Measurements from ENCODE around the gene SIKE1. TPM values are rescaled to one million over a fixed set of nuclear protein-coding genes. Genes with fewer than 3 reads are reported as not detected.
"Not testable (repeated sequence)": the region's sequence is repeated elsewhere in the genome, so short reads cannot be mapped to it uniquely, and the experiment has no call there.

SIKE1 gene
- 81.9 and 94.1 TPM in 2 replicates for total RNA-seq (ENCODE audit: low replicate concordance)

DNA sequence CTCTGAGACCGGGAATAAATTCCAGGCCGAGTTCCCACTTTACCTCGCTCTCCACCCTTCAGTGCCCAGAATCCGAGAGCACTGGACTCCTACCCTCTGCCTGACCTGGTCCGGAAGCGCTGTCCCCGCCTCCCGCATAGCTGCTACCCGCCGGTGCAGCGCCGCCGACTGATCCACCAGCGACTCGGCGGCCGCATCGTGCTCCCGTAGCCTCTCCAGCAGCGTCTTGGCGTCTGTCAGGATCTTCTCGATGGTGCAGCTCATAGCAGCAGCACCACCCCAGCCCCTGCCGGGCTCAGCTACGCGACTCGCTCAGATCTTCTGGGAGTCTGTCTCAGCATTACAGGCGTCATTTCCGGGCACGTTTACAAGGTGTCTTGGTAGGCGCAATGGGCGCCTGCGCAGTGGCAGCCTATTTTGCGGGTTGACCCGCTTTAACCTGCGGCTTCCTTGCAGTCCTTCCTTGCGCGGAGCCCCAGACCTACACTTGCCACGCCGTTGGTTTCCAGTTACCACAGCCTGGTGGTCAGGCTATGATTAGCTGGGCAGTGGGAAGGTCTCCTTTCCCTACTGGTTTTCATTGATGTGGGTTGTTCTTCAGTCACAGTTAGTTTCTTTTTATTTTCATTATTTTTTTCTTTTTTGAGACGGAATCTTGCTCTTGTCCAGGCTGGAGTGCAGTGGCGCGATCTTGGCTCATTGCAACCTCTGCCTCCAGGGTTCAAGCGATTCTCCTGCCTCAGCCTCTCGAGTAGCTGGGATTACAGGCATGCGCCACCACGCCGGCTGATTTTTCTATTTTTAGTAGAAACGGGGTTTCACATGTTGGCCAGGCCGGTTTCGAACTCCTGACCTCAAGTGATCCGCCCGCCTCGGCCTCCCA, at the start of gene SIKE1:
Gene SIKE1, minus strand, starts transcription at position 342 of the 883 bp plus-strand sequence. Its CDS starts 78 bp downstream, at position 264.
- Histone ChIP-seq H3F3A (ENCODE audit: low read depth) (peaks cover 10% of the 10 kb centered on the region), H3K4me2 (peak within 1 kb of the TSS; percentile 85), H3K9ac (peak within 1 kb of the TSS; percentile 79), H3K27me3 (peaks cover 33% of the 10 kb centered on the region), H4K20me1 (ENCODE audit: low read depth) (no peaks in the 10 kb centered on the region), H3K36me3 (peaks cover 8% of the 10 kb centered on the region), H3K79me2 (ENCODE audit: low read depth) (peaks cover 23% of the 10 kb centered on the region), H3K9me3 (ENCODE audit: low read depth) (no peaks in the 10 kb centered on the region), H3K4me1 (peaks cover 4% of the 10 kb centered on the region), H2AFZ (replicated peaks) (peak within 1 kb of the TSS; percentile 71), H3K27ac (peak within 1 kb of the TSS; percentile 84), H3K4me3 (peak within 1 kb of the TSS; percentile 85)
- Mint-ChIP-seq H3K36me3 (peaks cover 14% of the 10 kb centered on the region), H3K9me3 (peaks cover 2% of the 10 kb centered on the region), H3K4me1 (peaks cover 14% of the 10 kb centered on the region), H3K4me3 (peak within 1 kb of the TSS; percentile 99), H3K27me3 (ENCODE audit: insufficient read depth, low read depth) (peaks cover 5% of the 10 kb centered on the region), H3K27ac (peak within 1 kb of the TSS; percentile 98)
- peak; percentile 27 for TF ChIP-seq EZH2phosphoT487 (IDR thresholded peaks at IDR 0.05)
- TF ChIP-seq EZH2 (IDR thresholded peaks at IDR 0.05) = no peak
- TF ChIP-seq, protein P1, sequence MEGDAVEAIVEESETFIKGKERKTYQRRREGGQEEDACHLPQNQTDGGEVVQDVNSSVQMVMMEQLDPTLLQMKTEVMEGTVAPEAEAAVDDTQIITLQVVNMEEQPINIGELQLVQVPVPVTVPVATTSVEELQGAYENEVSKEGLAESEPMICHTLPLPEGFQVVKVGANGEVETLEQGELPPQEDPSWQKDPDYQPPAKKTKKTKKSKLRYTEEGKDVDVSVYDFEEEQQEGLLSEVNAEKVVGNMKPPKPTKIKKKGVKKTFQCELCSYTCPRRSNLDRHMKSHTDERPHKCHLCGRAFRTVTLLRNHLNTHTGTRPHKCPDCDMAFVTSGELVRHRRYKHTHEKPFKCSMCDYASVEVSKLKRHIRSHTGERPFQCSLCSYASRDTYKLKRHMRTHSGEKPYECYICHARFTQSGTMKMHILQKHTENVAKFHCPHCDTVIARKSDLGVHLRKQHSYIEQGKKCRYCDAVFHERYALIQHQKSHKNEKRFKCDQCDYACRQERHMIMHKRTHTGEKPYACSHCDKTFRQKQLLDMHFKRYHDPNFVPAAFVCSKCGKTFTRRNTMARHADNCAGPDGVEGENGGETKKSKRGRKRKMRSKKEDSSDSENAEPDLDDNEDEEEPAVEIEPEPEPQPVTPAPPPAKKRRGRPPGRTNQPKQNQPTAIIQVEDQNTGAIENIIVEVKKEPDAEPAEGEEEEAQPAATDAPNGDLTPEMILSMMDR (IDR thresholded peaks at IDR 0.05) = peak; percentile 15
- peak; percentile 96 for DNase-seq (ENCODE audit: low spot score)

DNA sequence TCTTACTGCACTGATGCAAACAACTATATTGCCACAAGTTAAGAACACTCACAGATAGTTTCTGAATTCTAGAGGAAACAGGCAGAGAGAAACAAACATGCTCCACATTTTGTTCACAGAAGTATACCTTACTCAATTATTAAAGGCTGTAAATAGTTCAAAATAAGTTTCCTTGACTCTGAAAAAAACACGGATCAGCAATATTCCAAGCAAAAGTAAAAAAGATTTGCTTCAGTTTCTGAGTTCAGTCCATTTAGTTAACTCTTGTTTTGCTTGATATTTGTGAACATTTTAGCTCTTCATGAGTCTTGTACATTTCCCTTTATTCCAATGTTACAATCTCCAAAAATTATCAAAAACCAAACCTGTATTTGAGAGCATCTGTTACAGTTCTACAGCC, 49.6 kb upstream of the SIKE1 start:
- not testable (repeated sequence) for H3K36me3 ChIP-seq; H4K20me1 ChIP-seq (ENCODE audit: low read depth); H3K4me1 Mint-ChIP-seq; H3K4me3 Mint-ChIP-seq; H3K36me3 Mint-ChIP-seq; H3K79me2 ChIP-seq (ENCODE audit: low read depth); H3K27ac Mint-ChIP-seq; DNase-seq (ENCODE audit: low spot score); H3F3A ChIP-seq (ENCODE audit: low read depth); H2AFZ ChIP-seq (replicated peaks); H3K27me3 Mint-ChIP-seq (ENCODE audit: insufficient read depth, low read depth); H3K9ac ChIP-seq; H3K4me2 ChIP-seq; H3K9me3 Mint-ChIP-seq; H3K9me3 ChIP-seq (ENCODE audit: low read depth); H3K27ac ChIP-seq; H3K4me1 ChIP-seq; H3K27me3 ChIP-seq; H3K4me3 ChIP-seq

DNA sequence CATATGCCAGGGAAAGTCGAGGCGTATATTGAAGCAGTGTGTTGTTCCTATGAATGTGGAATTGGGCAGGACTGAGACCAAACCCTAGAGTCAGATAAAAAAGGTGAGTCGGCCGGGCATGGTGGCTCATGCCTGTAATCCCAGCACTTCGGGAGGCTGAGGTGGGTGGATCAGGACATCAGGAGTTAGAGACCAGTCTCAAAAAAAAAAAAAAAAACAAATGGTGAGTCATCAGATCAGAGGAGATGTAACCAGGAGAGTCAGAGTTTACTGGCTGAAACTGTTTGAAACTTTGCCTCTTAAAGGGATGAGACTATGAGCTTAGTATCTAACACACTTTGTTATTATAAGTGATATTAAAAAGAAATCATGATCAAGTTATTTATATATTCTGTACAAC, 47.8 kb upstream of the SIKE1 start:
- Mint-ChIP-seq H3K4me1 (no peaks in the 10 kb centered on the region), H3K27me3 (ENCODE audit: insufficient read depth, low read depth) (peaks cover 2% of the 10 kb centered on the region), H3K27ac (no peak overlapping the region), H3K4me3 (no peak overlapping the region), H3K36me3 (no peaks in the 10 kb centered on the region), H3K9me3 (peaks cover 2% of the 10 kb centered on the region)
- Histone ChIP-seq H3K4me2 (no peak overlapping the region), H2AFZ (replicated peaks) (no peak overlapping the region), H3K4me3 (no peak overlapping the region), H3F3A (ENCODE audit: low read depth) (no peaks in the 10 kb centered on the region), H4K20me1 (ENCODE audit: low read depth) (no peaks in the 10 kb centered on the region), H3K4me1 (no peaks in the 10 kb centered on the region), H3K36me3 (no peaks in the 10 kb centered on the region), H3K27ac (no peak overlapping the region), H3K79me2 (ENCODE audit: low read depth) (no peaks in the 10 kb centered on the region), H3K9ac (no peak overlapping the region), H3K9me3 (ENCODE audit: low read depth) (peaks cover 10% of the 10 kb centered on the region), H3K27me3 (no peaks in the 10 kb centered on the region)
- DNase-seq (ENCODE audit: low spot score) = no peak
- TF ChIP-seq EZH2phosphoT487 (IDR thresholded peaks at IDR 0.05) (no peak), EZH2 (IDR thresholded peaks at IDR 0.05) (no peak)
- TF ChIP-seq, protein P1 (IDR thresholded peaks at IDR 0.05) = no peak

DNA sequence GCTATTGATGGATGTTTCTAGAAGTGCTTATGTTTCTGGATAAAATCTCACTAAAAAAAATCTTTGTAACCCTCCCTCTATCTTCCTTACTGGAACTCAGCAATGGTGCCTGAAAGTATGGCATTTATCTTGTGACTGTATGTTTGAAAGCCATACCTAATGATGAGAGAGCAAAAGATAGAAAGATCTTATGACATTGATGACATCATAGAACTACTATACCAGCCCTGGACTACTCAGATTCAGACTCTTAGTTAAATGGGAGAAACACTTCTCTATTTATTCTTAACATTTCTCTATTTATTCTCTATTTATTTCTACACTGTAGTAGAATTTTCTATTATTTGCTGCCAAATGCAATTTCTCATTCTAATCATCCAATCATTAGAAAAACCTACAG, 41.5 kb upstream of the SIKE1 start:
- Histone ChIP-seq H3K36me3 (no peaks in the 10 kb centered on the region), H3K27ac (no peak overlapping the region), H3K4me3 (no peak overlapping the region), H2AFZ (replicated peaks) (no peak overlapping the region), H3K4me2 (no peak overlapping the region), H3K4me1 (no peaks in the 10 kb centered on the region), H3K9ac (no peak overlapping the region), H4K20me1 (ENCODE audit: low read depth) (no peaks in the 10 kb centered on the region), H3F3A (ENCODE audit: low read depth) (no peaks in the 10 kb centered on the region), H3K9me3 (ENCODE audit: low read depth) (peaks cover 14% of the 10 kb centered on the region), H3K79me2 (ENCODE audit: low read depth) (no peaks in the 10 kb centered on the region), H3K27me3 (no peaks in the 10 kb centered on the region)
- H3K27ac Mint-ChIP-seq = no peak overlapping the region
- no peaks in the 10 kb centered on the region for H3K4me1 Mint-ChIP-seq
- H3K36me3 Mint-ChIP-seq = no peaks in the 10 kb centered on the region
- DNase-seq (ENCODE audit: low spot score) = no peak
- TF ChIP-seq, protein P1 (IDR thresholded peaks at IDR 0.05) = no peak
- TF ChIP-seq EZH2phosphoT487 (IDR thresholded peaks at IDR 0.05) (no peak), EZH2 (IDR thresholded peaks at IDR 0.05) (no peak)
- peaks cover 2% of the 10 kb centered on the region for H3K27me3 Mint-ChIP-seq (ENCODE audit: insufficient read depth, low read depth)
- no peak overlapping the region for H3K4me3 Mint-ChIP-seq
- peaks cover 6% of the 10 kb centered on the region for H3K9me3 Mint-ChIP-seq

Data from neural progenitor cell (in vitro differentiated cells).